HG03175 (cell line): ENCODE results near the gene ZBTB8OS.
A peak's percentile ranks its signal among the peaks of the same experiment; 100 is the strongest.
"Not testable (repeated sequence)": the region's sequence is repeated elsewhere in the genome, so short reads cannot be mapped to it uniquely, and the experiment has no call there.

Experiments
- ATAC-seq: cut with Tn5 transposase; IDR thresholded peaks from one replicate; pipeline ENCODE4 v1.9.1; 2021; ENCODE audit warnings: mild to moderate bottlenecking, moderate library complexity; ENCODE audit not compliant: unreplicated experiment

ZBTB8OS gene

DNA sequence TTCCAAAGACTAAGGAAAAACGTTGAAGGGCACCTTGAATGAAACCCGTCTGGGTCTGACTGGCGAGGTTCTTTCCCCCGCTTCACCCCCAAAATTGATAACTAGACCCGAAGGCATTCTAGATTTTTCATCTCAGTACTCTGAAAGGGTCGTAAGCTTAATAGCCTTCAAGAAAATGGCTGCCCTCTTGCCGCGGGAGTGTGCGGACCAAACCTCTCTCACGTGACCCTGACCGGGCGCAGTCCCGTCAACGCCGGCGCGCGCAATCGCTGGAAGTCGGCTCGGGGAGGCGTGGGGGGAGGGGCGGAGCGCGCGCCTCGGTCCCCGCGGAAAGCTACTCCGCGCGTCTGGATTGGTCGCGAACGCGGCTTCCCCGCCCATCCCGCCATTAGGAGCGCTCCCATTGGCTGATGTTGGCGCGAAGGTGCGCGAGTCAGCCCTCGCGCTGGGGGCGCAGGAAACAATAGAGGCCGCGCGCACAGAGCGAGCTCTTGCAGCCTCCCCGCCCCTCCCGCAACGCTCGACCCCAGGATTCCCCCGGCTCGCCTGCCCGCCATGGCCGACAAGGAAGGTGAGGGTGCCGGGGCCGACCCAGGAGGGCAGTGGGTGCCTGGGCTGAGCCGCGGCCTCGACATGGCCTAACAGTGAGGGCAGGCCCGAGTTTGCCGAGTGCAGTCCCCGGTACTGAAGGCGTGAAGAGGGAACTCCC lies 556 bp upstream of the ZBTB8OS start, which contains the start of gene RBBP4:
Gene RBBP4, plus strand, starts transcription at position 457 of the 709 bp plus-strand sequence. Its CDS starts 99 bp downstream, at position 556.
- peak; percentile 85 for ATAC-seq

DNA sequence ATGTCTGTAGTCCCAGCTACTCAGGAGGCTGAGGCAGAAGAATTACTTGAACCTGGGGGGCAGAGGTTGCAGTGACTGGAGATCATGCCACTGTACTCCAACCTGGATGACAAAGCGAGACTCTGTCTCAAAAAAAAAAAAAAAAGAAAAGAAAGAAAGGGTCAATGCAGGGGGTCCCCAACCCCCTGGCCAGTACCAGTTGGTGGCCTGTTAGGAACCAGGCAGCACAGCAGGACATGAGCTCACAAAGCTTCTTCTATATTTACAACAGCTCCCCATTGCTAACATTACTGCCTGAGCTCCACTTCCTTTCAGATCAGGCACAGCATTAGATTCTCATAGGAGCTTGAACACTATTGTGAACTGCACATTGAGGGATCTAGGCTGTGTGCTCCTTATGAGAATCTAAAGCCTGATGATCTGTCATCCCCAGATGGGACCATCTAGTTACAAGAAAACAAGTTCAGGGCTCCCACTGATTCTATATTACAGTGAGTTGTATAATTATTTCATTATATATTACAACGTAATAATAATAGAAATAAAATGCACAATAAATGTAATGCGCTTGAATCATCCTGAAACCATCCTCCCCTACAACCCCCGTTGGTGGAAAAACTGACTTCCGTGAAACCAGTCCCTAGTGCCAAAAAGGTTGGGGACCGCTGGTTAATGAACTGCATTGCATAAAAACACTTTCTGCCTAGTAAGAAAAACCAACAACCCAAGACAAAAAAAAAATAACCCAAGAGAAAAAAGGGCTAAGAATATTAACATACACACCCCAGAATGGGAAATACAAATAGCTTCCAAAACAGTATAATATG lies 2.8 kb downstream of the ZBTB8OS start:
- no peak for ATAC-seq

DNA sequence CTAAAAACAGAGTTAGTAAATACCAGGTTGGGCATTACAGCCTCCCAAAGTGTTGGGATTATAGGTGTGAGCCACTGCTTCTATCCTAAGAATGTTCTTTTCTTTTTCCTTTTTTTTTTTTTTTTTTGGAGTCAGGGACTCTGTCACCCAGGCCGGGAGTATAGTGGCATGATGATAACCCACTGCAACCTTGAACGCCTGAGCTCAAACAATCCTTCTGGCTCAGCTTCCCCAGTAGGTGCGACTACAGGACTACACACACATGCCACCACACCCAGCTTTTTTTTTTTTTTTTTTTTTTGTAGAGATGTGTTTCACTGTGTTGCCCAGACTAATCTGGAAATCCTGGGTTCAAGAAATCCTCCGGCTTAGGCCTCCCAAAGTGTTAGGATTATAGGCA lies 5.9 kb downstream of the ZBTB8OS start:
- no peak for ATAC-seq

DNA sequence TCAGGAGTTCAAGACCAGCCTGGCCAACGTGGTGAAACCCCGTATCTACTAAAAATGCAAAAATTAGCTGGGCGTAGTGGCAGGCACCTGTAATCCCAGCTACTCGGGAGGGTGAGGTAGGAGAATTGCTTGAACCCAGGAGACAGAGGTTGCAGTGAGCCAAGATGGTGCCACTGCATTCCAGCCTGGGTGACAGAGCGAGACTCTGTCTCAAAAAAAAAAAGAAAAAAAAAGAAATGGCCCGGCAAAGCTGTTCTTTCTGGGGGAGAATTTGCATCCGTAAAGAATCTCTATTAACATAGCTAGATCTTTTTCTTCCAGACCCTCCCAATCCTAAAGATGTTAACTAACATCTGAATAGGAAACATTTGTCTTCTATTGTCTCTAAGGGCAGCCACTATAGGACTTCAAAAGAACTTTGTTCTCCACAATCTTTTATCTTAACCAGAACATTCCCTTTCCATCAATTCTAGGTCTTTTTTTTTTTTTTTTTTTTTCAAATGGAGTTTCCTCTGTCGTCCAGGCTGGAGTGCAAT lies 8.0 kb downstream of the ZBTB8OS start:
- ATAC-seq: not testable (repeated sequence)

DNA sequence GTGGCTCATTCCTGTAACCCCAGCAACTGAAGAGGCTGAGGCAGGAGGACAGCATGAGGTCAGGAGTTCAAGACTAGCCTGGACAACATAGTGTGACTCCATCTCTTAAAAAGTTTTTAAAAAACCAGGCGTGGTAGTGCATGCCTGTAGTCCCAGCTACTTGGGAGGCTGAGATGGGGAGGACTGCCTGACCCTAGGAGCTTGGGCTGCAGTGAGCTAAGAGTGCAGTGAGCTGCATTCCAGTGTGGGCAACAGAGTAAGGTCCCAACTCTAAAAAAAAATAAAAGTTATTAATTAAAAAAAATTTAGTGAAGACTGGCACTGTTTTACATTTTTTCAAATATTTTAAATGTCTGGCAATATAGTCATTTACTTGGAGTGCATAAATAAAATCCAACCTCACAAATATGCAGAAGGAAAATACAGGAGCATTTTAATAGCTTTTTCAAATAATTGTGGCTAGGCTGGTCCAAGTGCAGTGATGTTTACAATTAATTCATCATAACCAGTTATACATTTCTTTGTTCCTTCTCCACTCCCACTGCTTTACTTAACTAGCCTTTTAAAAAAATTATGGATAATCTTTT lies 10.8 kb downstream of the ZBTB8OS start:
- ATAC-seq: no peak

DNA sequence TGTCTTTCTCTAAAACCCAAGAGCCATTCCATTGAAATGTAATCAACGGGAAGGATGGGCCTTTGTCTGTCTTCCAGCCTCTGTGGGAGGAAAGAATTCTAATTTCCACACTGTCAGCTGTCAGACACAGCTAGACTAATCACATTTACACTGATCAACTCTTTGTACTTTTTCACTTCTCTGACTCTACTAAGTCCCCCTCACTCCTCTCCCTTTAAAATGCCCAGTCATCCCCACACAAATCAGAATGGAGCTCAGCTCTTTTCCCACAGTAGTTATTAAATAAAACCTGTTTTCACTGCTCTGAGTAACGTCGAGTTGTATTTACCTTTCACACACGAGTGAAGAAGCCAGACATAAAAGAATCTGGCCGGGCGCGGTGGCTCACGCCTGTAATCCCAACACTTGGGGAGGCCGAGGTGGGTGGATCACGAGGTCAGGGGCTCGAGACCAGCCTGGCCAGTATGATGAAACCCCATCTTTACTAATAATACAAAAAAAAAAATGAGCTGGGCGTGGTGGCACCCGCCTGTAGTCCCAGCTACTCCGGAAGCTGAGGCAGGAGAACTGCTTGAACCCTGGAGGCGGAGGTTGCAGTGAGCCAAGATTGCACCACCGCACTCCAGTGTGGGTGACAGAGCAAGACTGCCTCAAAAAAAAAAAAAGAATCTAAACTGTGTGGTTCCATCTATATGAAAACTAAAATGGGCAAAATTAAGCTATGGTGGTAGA lies 13.3 kb downstream of the ZBTB8OS start:
- no peak for ATAC-seq

DNA sequence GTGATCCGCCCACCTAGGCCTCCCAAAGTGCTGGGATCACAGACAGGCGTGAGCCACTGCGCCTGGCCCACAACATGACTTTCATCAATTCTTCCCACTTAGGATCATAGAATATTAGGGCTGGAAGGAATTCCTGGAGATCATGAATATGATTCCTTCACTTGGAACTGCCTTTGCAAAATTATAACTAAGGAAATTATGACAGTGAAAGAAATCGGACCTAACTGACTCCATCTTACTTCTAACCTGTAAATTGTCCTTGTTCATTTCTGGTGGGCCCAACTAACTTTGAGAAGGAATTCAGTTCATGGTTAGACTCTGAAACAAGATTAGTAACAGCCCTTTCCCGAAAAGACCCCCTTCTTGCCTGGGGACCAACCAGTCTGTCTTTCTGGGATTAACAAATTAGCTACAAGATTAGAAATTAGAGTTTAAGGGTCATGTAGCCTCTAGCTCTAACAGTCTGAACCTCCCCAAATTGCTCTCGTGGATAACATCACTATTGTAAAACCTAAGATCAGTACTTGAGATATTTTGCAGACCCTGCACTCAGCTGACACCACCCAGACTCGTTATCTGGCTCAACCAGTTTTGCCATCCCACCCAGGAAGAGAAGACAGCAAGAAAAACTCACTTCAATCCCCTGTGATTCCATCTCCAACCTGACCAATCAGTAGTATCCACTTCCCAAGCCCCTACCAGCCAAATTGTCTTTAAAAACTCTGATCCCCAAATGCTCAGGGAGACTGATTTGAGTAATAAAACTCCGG lies 14.7 kb downstream of the ZBTB8OS start:
- no peak for ATAC-seq

DNA sequence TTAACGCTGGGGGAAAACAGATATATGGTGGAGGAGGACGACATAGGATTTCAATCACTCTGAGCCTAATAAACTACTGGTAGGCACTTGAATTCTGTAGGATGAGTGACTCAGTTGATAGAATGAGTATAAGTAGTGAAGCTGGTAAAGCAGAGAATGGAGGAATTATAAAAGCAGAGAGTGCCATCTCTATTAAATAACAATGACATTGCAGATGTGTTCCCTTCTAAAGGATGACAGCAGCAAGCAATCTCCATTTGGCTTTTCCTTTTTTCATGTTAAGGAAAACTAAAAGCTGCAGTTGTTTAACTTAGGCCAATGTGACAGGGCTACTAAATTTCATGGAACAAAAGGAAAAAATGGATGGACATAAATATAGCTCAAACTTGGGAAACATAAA lies 17.5 kb downstream of the ZBTB8OS start:
- ATAC-seq: no peak

DNA sequence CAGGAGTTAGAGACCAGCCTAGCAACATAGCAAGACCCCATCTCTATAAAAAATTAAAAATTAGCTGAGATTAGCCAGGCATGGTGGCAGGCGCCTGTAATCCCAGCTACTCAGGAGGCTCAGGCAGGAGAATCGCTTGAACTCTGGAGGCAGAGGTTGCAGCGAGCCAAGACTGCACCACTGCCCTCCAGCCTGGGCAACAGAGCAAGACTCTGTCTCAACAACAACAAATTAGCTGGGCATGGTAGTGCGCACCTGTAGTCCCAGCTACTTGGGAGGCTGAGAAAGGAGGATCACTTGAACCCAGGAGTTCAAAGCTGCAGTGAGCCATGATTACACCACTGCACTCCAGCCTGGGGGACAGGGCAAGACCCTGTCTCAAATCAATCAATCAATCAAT lies 20.2 kb downstream of the ZBTB8OS start:
- ATAC-seq: not testable (repeated sequence)

DNA sequence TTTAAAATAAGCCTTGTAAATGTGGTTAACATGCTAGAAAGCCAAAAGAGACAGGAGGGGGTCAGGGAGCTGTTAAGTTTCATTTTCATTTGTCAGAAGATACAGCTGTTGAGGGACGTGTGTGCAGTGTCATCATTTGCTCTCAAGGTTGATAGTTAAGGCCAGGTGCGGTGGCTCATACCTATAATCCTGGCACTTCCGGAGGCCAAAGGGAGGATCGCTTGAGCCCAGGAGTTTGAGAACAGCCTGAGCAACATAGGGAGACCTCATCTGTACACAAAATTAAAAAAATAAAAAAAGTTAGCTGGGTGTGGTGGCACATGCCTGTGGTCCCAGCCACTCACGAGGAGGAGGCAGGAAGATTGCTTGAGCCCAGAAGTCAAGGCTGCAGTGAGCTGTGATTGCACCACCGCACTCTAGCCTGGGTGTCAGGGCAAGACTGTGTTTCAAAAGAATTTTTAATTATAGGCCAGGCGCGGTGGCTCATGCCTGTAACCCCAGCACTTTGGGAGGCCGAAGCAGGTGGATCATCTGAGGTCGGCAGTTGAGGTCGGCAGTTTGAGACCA lies 22.7 kb downstream of the ZBTB8OS start:
- ATAC-seq: peak; percentile 68

DNA sequence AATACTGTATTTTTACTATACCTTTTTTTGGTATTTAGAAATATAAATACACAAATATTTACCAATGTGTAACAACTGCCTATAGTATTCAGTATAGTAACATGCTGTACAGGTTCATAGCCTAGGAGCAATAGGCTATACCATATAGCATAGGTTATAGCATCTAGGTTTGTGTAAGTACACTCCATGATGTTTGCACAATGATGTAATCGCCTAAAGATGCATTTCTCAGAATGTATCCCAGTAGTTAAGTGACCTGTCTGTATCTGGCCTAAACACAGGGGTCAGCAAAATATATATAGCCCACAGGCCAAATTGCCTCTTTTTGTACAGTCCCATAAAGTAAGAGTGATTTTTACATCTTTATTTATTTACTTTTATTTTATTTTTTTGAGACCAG lies 24.2 kb downstream of the ZBTB8OS start:
- ATAC-seq: no peak

DNA sequence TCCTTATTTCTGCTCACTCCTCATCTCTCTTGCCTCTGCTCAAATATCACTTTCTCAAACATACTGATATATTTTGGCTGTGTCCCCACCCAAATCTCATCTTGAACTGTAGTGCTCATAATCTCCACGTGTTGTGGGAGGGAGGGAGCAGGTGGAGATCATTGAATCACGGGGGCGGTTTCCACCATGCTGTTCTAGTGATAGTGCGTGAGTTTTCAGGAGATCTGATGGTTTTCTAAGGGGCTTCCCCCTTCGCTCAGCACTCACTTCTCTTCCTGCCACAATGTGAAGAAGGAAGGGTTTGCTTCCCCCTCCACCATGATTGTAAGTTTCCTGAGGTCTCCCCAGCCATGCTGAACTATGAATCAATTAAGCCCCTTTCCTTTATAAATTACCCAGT lies 26.6 kb downstream of the ZBTB8OS start:
- no peak for ATAC-seq

DNA sequence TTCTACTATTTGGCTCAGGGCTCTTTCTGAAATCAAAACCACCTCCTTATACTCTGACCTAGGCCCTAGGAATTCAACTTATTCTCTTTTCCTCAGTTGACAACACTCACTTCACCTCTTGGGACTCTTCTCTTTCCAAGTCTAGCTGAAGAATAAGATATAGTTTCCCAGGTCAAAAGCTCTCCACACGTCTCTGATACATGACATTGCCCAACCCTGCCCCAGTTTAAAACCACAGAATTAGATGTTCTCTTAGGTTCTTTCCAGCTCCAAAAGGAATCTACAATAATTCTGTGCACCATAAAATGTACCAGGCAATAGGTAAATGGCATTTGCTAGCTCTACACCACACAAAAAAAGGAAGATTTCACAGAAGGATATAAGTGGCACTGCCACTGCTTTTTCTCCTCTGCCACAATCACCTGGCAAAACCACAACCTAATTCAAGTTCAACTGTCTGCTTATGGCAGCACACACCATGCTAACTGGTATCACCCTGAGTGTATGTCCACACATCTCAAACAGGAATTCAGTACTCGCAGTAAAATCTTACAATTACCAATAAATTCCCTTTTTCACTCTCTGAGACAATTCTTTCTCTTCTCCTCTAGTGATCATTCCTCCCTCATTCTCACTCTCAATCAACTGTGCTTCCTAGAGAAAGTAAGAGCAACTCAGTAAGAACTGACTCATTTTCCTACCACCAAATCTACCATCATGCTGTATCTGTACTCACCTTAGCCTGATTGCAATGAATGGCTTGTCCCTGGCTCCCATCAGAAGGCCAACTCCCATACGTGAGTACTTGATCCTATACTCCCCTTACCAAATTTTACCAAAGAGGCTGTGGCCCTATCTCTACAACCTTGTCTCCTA lies 27.3 kb downstream of the ZBTB8OS start:
- no peak for ATAC-seq

DNA sequence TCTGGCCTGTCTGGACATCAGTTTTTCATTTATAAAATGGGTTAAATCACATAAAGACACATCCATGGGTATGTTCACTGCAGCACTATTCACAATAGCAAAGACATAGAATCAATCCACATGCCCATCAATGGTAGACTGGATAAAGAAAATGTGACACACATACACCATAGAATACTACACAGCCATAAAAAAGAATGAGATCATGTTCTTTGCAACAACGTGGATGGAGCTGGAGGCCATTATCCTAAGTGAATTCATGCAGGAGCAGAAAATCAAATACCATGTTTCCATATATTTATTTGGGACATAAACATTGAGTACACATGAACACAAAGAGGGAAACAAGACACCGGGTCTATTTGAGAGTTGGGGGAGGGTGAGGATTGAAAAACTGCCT lies 28.1 kb downstream of the ZBTB8OS start:
- no peak for ATAC-seq

DNA sequence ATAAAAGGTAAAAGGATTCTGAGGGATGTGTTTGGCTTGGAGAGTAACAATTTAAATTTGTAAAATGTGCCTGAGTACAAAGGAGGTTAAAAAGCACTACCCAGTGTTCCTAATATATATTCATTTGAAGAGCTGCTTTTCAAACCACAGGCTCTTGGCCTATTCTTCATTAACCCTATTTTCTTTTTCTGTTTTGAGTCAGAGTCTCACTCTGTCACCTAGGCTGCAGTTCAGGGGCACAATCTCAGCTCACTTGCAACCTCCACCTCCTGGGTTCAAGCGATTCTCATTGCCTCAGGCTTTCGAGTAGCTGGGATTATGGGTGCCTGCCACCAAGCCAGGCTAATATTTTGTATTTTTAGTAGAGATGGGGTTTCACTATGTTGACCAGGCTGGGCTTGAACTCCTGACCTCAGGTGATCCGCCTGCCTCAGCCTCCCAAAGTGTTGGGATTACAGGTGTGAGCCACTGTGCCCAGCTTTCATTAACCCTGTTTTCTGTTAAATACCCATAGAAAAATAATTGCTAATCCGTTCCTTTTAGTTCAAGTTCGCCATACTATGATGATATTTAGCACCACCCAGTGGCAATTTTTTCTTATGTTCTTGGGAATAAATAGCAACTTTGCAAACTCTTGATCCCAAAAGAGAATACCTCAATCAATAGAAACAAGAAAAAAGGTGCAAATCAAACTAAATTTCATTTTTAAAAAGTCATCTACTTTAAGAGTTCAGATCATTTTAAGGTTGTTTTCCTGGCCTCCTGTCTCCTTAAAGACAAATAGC lies 30.5 kb downstream of the ZBTB8OS start:
- peak; percentile 82 for ATAC-seq

DNA sequence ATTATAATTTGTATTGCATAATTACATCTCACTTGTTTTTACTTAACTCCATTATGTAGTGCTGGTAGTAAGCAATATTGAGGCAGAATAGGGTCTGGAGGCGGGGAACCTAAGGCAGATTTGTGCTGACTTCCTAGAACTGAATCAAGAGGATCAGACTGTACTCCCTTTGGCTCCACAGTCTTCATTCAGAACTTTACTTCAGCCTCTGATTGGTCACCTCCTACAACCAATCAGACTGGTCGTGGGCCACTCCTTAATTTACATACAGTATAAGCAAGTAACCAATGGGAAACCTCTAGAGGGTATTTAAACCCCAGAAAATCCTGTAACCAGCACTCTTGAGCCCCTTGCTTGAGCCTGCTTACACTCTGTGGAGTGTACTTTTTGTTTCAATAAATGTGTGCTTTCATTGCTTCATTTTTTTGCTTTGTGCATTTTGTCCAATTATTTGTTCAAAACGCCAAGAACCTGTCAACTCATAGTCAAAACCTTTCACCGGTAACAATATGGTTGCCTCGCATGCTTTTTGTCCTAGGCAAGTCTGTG lies 31.6 kb downstream of the ZBTB8OS start:
- no peak for ATAC-seq

DNA sequence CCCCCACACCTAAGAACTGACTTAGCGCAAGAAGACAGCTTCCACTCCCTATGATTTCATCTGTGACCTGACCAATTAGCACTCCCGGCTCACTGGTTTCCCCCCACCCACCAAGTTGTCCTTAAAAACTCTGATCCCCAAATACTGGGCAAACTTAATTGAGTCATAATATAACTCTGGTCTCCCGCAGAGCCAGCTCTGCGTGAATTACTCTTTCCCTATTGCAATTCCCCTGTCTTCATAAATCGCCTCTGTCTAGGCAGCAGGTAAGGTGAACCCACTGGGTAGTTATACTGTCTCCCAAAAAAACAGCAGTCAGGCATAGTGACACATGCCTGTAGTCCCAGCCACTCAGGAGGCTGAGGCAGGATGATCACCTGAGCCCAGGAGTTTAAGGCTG lies 36.9 kb downstream of the ZBTB8OS start:
- no peak for ATAC-seq
